Stimulated activated memory B cell treated with anti-CD40 and anti-IgM and Interleukin-4, amounts not matched to agents 10 μg/mL and 1 μg/mL and 100 μg/mL, for 72 hours (primary cell): ENCODE measurements around the gene HVCN1.

Experiments used
- ATAC-seq: fragments of 150-1000 bp; cut with Tn5 transposase; 2 replicates; pipeline ENCODE4 v1.10.0; 2021
- H3K27ac Mint-ChIP-seq: one replicate; pipeline ENCODE4 v1.8.0; 2022; ENCODE audit warnings: mild to moderate bottlenecking, mixed read lengths
- H3K27me3 Mint-ChIP-seq: one replicate; pipeline ENCODE4 v1.8.0; 2022; ENCODE audit warnings: mixed read lengths
- H3K36me3 Mint-ChIP-seq: one replicate; pipeline ENCODE4 v1.8.0; 2022; ENCODE audit warnings: mixed read lengths
- H3K4me1 Mint-ChIP-seq: one replicate; pipeline ENCODE4 v1.8.0; 2022; ENCODE audit warnings: mixed read lengths
- H3K4me3 Mint-ChIP-seq: one replicate; pipeline ENCODE4 v1.8.0; 2022; ENCODE audit warnings: mild to moderate bottlenecking, moderate library complexity, mixed read lengths
- H3K9me3 Mint-ChIP-seq: one replicate; pipeline ENCODE4 v1.8.0; 2022; ENCODE audit warnings: mixed read lengths

Gene HVCN1

DNA sequence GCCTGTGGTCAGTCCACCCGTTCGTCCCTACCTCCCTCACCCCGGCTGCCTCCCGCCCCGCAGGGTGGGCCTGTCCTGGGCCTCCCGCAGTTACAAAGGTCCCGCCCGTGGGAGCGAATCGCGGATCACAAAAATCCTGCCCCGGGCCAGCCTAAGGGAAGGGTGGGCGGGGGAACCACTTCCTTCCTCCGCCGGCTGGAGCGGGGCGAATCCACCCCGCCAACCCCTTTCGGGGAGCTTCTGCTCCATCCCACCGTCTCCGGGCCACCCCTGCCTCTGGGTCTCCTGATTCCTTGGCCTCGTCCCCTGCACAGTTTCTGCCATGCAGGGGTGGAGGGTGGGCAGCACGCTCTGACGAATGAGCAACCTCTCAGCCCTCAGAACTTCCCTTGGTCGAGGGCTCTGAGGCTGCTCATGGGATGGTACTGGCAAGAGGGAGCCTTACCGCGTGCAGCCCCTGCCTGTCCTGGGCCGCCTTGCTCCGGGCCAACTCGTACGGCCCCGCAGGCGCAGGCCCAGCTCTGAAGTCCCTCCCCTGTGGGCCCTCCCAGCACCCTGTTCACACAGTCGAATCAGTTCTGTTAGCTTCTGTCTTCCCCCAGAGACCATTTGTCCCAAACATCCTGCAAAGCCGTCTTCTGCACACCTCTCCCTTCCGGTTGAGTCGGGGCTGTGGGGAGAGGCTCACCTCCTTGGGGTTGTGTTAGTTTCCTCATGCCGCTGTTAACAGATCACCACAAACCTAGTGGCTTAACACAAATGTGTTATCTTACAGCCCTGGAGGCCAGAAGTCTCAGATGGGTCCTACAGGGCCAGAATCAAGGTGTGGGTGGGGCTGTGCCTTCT, 589 bp upstream of the HVCN1 start:
- H3K9me3 Mint-ChIP-seq: no peaks in the 10 kb centered on the region
- H3K27me3 Mint-ChIP-seq: no peaks in the 10 kb centered on the region
- H3K4me3 Mint-ChIP-seq: peak overlapping the region; percentile 89
- peak overlapping the region; percentile 81 for H3K27ac Mint-ChIP-seq
- H3K36me3 Mint-ChIP-seq: peaks cover 39% of the 10 kb centered on the region
- peak; percentile 88 for ATAC-seq
- H3K4me1 Mint-ChIP-seq: peaks cover 72% of the 10 kb centered on the region

DNA sequence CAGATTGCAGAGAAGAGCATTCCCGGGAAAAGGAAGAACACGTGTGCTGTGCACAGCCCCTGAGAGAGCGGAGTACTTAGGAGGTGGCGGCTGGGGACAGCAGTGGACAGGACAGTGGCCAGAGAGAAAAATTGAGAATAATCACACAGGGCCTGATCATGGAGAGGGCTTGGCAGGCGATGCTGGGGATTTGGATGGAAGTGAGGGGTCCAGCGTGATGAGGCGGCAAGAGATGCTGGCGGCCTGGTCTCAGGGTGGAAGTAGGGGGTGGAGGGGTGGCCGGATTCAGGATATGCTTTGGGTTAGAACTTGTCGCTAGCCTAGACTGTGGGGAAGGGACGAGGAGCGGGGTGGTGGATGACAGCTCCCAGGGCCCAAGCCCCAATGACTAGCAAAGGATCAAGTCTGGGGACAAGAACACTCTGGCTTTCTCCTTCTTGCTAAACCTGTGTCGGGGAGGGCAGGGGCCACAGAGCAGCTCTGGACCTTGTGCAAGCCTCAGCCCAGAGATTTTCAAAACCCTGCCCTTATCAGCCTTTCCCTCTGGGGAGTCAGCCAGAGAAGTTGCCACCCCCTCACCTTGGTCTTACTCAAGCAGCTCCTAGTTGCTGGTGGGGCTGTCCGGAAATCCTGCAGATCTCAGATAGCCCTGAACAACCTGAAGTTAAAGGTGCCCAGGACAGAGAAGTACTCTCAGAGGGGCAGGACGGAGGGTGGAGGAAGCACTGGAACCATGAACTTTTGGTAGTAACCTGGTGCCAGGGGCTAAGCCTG, 1.3 kb downstream of the HVCN1 start:
- Mint-ChIP-seq H3K9me3 (no peaks in the 10 kb centered on the region), H3K36me3 (peaks cover 51% of the 10 kb centered on the region), H3K4me3 (peak overlapping the region; percentile 94), H3K27ac (peak overlapping the region; percentile 81), H3K4me1 (peaks cover 71% of the 10 kb centered on the region), H3K27me3 (no peaks in the 10 kb centered on the region)
- peak; percentile 62 for ATAC-seq

DNA sequence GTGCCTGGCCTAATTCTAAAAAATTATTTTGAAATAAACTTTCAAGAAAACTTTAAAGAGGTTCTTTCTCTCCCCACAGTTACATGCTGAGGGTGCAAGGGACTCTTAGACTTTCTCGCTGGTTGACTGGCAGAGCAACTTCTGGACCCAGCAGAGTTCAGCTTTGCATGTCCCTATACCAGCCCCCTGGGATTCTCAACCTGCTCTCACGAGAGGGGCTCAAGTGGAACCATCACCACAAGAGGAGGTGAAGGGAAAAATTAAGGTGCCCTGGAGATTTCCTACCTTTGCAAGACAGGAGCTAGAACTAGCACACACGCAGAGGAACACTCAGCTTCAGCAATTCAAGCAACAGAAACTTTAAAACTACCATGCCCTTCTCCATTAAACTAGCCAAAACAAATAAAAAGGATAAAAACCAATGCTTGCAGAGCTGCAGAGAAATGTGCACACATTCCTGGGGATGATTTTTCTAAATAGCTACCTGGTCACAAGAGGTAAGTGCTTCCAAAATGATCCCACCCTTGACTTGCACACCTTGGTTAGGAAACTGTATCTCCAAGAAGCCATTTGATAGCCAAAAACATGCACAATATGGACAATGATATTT, 2.5 kb downstream of the HVCN1 start:
- no peak for ATAC-seq
- Mint-ChIP-seq H3K27ac (peak overlapping the region; percentile 81), H3K27me3 (no peaks in the 10 kb centered on the region), H3K9me3 (no peaks in the 10 kb centered on the region), H3K36me3 (peaks cover 60% of the 10 kb centered on the region), H3K4me3 (peak overlapping the region; percentile 94), H3K4me1 (peaks cover 69% of the 10 kb centered on the region)

DNA sequence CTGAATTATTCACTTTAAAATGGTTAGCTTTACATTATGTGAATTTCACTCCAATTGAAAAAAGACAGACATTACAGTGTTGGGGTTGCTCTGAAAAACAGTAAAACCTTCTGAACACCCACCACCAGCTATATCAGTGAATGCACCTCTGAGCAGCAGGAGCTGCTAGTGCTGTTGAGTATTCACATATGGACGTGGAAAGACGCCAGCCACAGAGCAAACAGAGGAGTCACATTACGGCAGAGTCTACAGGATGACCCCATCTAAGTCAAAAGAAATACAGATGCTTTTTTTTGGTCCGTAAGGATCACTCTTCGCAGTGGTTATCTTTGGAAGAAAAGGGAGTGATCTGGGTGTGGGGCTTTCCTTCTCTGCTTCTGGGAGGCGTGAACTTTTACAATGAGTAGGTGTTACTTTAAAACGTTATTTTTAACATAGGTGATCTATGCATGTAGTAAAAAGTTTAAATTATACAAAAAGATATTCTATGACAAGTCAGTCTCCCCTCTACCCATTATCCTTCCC, 4.5 kb downstream of the HVCN1 start:
- no peaks in the 10 kb centered on the region for H3K9me3 Mint-ChIP-seq
- peak overlapping the region; percentile 94 for H3K4me3 Mint-ChIP-seq
- peaks cover 67% of the 10 kb centered on the region for H3K4me1 Mint-ChIP-seq
- H3K36me3 Mint-ChIP-seq: peaks cover 70% of the 10 kb centered on the region
- H3K27me3 Mint-ChIP-seq: no peaks in the 10 kb centered on the region
- ATAC-seq: no peak
- peak overlapping the region; percentile 81 for H3K27ac Mint-ChIP-seq

DNA sequence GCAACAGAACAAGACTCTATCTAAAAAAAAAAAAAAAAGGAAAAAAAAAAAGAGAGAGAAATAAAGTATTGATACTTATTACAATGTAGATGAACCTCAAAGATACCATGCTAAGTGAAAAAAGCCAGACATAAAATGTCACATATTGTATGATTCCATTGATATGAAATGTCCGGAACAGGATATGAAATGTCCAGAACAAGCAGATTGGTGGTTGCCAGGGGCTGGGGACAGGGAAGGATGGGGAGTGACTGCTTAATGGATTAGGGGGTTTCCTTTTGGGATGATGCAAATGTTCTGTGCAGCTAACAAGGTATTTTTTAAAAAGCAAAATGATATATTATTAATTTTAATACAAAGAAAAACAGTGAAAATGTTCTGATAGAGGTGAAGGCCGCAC, 5.0 kb downstream of the HVCN1 start:
- peak overlapping the region; percentile 81 for H3K27ac Mint-ChIP-seq
- H3K4me3 Mint-ChIP-seq: peak overlapping the region; percentile 59
- no peaks in the 10 kb centered on the region for H3K9me3 Mint-ChIP-seq
- H3K27me3 Mint-ChIP-seq: no peaks in the 10 kb centered on the region
- no peak for ATAC-seq
- peaks cover 70% of the 10 kb centered on the region for H3K36me3 Mint-ChIP-seq
- peaks cover 72% of the 10 kb centered on the region for H3K4me1 Mint-ChIP-seq

DNA sequence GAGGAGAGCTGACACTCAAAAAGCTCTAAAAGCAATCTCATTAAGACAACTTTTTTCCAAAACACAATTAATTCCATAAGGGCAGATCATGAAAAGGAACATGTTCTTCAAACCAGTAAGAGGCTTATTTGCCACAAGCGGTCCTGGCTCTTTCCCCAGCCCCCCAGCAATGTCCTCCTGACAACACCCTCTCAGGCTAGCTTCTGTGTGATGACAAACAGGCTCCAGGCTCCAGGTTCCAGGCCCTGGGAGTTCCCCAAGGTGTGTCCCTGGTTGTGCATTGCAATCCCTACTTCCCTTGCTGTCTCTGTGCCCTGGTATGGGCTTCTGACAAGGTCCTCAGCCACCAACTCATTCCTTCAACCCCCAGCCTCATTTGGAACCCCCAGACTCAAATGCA, 8.9 kb downstream of the HVCN1 start:
- no peaks in the 10 kb centered on the region for H3K27me3 Mint-ChIP-seq
- H3K4me3 Mint-ChIP-seq: no peak overlapping the region
- H3K27ac Mint-ChIP-seq: peak overlapping the region; percentile 80
- H3K4me1 Mint-ChIP-seq: peaks cover 79% of the 10 kb centered on the region
- peaks cover 53% of the 10 kb centered on the region for H3K36me3 Mint-ChIP-seq
- no peak for ATAC-seq
- no peaks in the 10 kb centered on the region for H3K9me3 Mint-ChIP-seq

DNA sequence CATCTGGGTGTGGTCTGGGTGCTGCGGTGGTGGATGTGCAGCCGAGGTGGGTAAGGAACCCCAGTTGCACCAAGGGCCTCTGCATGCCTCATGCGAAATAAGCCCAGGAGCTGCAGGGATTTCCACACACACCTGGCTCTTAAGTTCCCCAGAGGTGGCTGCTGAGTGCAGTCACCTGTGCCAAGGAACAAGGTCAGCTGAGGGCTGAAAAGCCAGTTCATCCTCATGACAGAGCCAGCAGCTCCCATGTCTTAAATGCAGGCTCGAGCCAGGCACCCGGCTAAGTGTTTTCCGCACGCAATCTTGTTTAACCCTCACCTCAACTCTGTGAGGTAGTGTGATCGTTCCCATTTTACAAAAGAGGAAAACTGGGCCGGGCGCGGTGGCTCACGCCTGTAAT, 9.7 kb downstream of the HVCN1 start:
- Mint-ChIP-seq H3K27me3 (no peaks in the 10 kb centered on the region), H3K4me3 (no peak overlapping the region), H3K27ac (peak overlapping the region; percentile 80), H3K36me3 (peaks cover 53% of the 10 kb centered on the region), H3K4me1 (peaks cover 79% of the 10 kb centered on the region), H3K9me3 (peaks cover 2% of the 10 kb centered on the region)
- ATAC-seq: no peak

DNA sequence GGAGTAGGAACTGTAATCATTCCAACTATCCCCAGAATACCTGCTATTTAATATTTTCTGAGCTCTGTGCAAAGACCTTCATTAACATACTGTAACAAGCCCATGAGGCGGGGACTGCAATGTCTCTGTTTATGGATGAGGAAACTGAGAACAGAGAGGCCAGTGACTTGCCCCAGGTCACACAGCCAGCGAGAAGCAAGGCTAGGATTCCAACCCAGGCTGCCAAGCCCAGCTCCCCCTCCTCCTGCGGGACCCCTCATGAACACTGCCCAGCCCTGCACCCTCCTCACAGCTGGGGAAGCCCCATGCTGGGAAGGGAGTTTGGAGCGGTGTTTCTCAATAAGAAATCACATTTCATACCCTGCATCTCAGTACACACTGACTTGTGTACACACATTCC, 10.9 kb downstream of the HVCN1 start:
- H3K9me3 Mint-ChIP-seq: peaks cover 2% of the 10 kb centered on the region
- peaks cover 54% of the 10 kb centered on the region for H3K36me3 Mint-ChIP-seq
- peaks cover 78% of the 10 kb centered on the region for H3K4me1 Mint-ChIP-seq
- H3K27me3 Mint-ChIP-seq: no peaks in the 10 kb centered on the region
- peak overlapping the region; percentile 69 for H3K4me3 Mint-ChIP-seq
- H3K27ac Mint-ChIP-seq: peak overlapping the region; percentile 80
- peak; percentile 47 for ATAC-seq

DNA sequence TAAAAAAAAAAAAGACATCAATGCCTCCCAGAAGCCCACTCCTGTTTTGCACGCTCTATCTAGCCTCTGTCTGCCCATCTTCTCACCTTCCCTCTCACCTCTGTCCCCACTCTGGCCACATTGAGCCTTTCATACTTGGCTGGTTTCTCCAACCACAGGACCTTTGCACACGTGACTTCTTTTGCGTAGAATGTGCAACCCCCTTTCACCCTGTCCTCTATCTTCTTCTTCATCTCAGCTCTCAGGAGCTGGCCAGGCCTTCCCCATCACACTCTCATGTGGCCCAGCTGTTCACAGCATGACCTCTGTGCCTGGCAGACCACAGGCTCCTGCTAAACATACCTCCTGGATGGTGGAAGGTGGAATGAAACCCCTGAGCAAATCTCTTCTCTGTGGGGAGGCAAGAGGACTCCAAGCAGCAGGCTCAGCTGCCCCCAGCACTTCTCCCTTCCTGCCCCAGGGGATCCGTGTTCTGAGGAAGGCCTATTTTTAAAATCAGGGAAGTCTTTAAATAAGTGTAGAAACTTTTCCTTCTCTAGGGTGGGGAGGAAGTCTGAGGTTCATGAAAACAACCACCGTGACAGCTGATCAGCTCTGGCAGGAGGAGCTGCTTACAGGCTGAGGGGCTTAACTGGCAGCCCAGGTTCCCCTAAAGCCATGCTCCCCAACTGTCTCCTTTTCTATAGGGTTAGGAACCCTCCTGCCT, 11.6 kb downstream of the HVCN1 start:
- peak; percentile 90 for ATAC-seq
- H3K4me1 Mint-ChIP-seq: peaks cover 85% of the 10 kb centered on the region
- peaks cover 57% of the 10 kb centered on the region for H3K36me3 Mint-ChIP-seq
- peak overlapping the region; percentile 80 for H3K27ac Mint-ChIP-seq
- no peaks in the 10 kb centered on the region for H3K27me3 Mint-ChIP-seq
- peak overlapping the region; percentile 69 for H3K4me3 Mint-ChIP-seq
- peaks cover 2% of the 10 kb centered on the region for H3K9me3 Mint-ChIP-seq

DNA sequence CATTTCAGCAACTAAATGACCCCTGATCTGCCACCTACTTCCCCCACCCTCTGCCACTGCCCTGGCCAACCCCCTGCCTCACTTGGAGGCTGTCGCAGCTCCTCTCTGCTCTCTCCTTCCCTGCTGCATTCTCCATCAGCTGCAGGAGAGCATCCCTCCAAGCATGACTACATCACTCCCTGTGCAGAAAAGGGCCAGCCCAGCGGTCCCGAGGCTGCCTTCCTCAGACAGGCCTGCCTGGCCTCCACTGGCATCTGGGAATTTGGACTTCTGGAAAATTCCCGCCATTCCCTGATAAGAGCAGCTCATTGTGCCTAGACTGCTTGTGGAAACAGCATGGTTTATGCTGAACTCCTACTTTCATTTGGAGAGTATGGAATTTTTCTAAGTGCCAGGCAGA, 12.7 kb downstream of the HVCN1 start:
- no peak for ATAC-seq
- peaks cover 2% of the 10 kb centered on the region for H3K9me3 Mint-ChIP-seq
- peaks cover 88% of the 10 kb centered on the region for H3K4me1 Mint-ChIP-seq

DNA sequence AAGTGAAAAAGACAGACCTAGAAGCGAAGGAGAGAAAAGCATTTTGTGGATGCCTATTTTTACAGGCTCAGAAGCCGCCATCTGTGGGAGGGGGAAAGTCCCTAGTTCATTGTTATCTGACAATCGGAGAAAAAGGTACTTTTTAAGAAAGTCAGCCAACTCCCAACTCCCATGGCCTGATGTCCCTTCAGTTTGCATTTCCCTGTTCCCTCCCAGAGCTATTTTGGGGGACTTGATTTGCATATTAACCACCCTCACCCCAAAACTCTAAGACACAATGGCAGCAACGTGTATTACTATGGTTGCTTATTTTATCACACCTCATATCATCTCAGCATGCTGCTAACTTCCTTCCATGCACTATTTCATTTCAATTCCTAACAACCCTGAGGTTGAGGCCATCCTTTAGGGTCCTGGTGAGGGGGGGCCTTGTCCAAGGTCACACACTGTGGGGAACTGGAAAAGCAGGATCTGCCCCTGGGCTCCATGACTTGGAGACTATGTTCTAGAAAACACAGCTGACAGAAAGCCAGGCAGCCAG, 18.7 kb downstream of the HVCN1 start:
- Mint-ChIP-seq H3K27ac (peak overlapping the region; percentile 89), H3K36me3 (peaks cover 81% of the 10 kb centered on the region), H3K4me1 (peaks cover 92% of the 10 kb centered on the region), H3K4me3 (peak overlapping the region; percentile 82), H3K27me3 (no peaks in the 10 kb centered on the region), H3K9me3 (peaks cover 2% of the 10 kb centered on the region)
- ATAC-seq: peak; percentile 70

More for the DNA sequence above, 12.7 kb downstream of the HVCN1 start:
- Mint-ChIP-seq H3K27me3 (no peaks in the 10 kb centered on the region), H3K4me3 (peak overlapping the region; percentile 28), H3K36me3 (peaks cover 60% of the 10 kb centered on the region), H3K27ac (peak overlapping the region; percentile 80)

DNA sequence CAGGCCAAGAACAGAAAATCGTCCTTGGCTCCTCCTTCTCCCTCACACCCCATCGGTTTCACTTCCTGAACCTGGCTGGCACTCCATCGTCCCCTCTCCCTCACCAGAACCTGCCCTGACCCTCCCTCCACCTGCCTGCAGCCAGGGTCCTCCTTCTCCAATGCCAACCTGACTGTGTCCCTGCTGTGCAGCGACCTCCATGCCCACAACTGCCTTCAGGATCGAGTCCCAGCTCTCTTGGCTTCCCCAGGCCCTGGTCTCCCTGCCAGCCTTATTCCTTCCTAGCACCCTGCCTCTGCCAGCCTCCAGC, 19.8 kb downstream of the HVCN1 start:
- Mint-ChIP-seq H3K27ac (peak overlapping the region; percentile 89), H3K4me3 (peak overlapping the region; percentile 82), H3K27me3 (no peaks in the 10 kb centered on the region), H3K4me1 (peaks cover 94% of the 10 kb centered on the region), H3K9me3 (no peaks in the 10 kb centered on the region), H3K36me3 (peaks cover 83% of the 10 kb centered on the region)
- ATAC-seq: peak; percentile 78

DNA sequence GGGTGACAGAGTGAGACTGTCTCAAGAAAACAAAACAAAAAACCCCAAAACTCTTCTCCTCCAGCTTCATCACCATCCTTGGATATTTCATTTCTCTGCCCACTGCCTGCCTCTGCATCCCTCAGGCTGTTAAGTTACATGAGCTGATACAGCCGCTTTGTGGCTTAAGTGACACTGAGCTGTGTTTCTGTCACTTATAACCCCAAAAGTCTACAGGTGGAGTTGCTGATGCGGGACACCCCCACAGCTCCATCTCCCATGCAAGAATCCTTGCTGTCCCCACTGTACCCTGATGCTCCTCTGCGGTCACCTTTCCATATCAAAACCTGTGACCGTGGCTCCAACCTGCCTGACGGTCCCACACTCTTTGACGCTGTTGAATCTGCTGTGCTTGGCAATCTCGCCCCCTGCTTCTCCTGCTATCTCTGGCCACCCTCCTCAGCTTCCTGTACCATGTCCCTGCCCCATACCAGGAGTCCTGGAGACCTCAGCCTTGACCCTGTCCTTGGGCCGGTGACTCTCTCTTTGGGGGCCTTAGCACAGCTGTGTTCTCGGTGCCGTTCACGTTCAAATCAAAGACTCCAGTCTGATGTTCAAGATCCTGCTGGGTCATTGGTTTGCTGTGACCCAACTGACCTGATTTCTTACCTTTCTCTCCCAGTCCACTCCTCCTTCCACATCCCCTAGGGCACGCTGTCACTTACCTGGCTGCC, 20.3 kb downstream of the HVCN1 start:
- peak; percentile 4 for ATAC-seq
- H3K27ac Mint-ChIP-seq: peak overlapping the region; percentile 89
- no peaks in the 10 kb centered on the region for H3K9me3 Mint-ChIP-seq
- peaks cover 84% of the 10 kb centered on the region for H3K36me3 Mint-ChIP-seq
- H3K4me3 Mint-ChIP-seq: peak overlapping the region; percentile 82
- peaks cover 94% of the 10 kb centered on the region for H3K4me1 Mint-ChIP-seq
- H3K27me3 Mint-ChIP-seq: no peaks in the 10 kb centered on the region

DNA sequence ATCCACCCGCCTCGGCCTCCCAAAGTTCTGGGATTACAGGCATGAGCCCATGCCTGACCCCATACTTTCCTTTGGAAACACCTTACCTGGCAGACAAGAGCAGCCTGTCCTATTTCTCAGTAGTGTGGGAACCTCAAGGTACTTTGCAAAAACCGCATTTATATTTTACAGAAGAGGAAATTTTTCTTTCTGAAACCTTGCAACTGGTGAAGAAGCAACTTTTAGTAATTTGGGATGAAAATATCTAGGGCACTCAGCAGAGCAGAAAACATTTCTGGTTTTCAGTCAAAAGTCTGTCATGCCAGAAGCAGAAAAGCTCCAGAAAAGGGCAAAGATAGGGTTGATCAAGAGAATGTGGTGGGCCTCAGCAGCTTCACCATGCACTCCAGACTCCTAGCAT, 21.2 kb downstream of the HVCN1 start:
- Mint-ChIP-seq H3K27me3 (no peaks in the 10 kb centered on the region), H3K4me1 (peaks cover 92% of the 10 kb centered on the region), H3K36me3 (peaks cover 84% of the 10 kb centered on the region), H3K27ac (peak overlapping the region; percentile 89), H3K4me3 (peak overlapping the region; percentile 82), H3K9me3 (no peaks in the 10 kb centered on the region)
- ATAC-seq: no peak
